ENCODE results near the gene LRRC37A.
A peak's percentile ranks its signal among the peaks of the same experiment; 100 is the strongest.
"Not testable (repeated sequence)": the region's sequence is repeated elsewhere in the genome, so short reads cannot be mapped to it uniquely, and the experiment has no call there.

Gene LRRC37A

DNA sequence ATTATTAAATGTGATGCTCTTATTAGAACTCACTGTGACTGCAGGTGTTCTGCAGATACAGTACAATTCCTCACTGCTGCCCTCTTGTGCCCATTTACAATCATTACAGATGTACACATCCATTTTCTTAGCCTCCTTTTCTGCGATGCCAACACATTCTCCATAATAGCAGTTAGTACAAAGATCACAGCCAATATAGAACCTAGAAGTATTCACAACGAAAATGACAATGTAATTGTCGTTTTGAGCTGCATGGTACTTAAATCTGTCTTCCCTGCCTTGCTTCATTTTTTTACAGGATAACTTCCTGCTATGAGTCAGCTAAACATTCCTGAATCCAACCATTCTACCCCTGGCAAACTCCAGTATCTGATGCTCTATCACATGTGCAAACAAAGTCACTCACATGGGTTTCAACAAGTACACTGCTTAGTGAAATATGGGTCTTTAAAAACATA, 8.1 kb upstream of the LRRC37A start:
- DNase-seq (ENCODE audit: low read depth), result peak; percentile 35
- not testable (repeated sequence) for H3K4me3 ChIP-seq (ENCODE audit: control insufficient read depth, low read depth, low read length)
- TF ChIP-seq, protein P1, sequence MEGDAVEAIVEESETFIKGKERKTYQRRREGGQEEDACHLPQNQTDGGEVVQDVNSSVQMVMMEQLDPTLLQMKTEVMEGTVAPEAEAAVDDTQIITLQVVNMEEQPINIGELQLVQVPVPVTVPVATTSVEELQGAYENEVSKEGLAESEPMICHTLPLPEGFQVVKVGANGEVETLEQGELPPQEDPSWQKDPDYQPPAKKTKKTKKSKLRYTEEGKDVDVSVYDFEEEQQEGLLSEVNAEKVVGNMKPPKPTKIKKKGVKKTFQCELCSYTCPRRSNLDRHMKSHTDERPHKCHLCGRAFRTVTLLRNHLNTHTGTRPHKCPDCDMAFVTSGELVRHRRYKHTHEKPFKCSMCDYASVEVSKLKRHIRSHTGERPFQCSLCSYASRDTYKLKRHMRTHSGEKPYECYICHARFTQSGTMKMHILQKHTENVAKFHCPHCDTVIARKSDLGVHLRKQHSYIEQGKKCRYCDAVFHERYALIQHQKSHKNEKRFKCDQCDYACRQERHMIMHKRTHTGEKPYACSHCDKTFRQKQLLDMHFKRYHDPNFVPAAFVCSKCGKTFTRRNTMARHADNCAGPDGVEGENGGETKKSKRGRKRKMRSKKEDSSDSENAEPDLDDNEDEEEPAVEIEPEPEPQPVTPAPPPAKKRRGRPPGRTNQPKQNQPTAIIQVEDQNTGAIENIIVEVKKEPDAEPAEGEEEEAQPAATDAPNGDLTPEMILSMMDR (IDR thresholded peaks at IDR 0.05; ENCODE audit: control insufficient read depth, insufficient read depth, low read depth, low read length, missing control alignments), result peak; percentile 77

DNA sequence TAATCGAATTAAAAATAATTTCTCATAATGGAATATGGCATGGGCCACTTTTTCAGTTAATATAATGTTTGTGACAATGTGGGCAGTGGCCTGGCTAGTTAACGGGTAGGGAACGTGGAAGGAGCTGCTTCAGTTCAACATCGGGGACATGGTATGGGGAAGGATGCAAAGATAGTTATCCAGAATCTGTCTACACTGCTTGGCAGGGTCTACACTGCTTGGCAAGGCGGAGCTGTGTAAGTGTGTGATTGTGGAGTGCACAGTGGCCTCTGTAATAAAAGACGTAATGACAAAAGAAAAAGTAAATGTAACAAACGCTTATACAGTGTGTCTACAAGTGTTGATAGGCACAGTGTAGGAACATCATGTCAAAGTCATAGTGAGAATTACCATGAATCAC, 7.3 kb upstream of the LRRC37A start:
- not testable (repeated sequence) for H3K4me3 ChIP-seq (ENCODE audit: control insufficient read depth, low read depth, low read length); DNase-seq (ENCODE audit: low read depth)

DNA sequence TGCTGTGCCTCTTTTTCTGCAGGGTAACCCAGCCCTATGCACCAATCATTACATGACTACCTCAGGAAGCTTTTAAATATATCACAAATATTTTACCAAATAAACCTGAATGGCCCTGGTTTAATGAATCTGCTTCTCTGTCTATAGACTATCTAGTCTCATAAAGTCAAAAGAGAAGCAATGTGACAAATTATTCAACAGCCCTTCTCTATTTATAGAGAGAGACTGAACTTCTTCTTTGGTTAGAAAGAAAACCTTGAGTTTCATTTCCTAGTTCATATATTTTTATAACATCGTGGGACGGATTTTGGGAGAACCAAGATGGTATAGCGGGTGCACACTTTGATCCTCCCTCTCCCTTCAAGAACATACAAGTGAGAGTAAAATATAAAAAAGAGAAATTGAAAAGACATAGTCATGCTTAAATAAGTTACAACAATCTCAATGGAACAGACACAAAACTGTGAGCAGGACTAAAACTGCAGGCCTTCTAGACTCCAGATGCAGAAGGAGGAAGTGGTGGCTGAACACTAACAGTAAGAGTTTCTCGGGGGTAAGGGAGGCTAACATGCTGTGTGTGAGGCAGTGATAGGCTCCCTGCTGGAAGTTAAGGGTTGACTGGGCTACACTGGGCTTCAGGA, 3.9 kb upstream of the LRRC37A start:
- not testable (repeated sequence) for DNase-seq (ENCODE audit: low read depth)

DNA sequence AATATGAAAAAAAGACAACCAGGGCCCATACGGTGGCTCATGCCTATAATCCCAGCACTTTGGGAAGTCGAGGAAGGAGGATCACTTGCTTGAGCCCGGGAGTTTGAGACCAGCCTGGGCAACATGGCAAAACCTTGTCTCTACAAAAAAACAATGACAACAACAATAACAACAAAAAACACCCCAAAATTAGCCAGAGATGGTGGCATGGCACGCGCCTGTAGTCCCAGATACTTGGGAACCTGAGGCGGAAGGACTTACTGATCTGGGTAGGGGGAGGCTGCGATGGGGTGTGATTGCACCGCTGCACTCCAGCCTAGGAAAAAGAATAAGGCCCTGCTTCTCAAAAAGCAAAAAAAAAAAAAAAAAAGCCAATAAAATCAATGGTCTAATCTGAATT, 3.3 kb upstream of the LRRC37A start:
- H3K4me3 ChIP-seq (ENCODE audit: control insufficient read depth, low read depth, low read length); DNase-seq (ENCODE audit: low read depth): not testable (repeated sequence)

More for the DNA sequence above, 3.9 kb upstream of the LRRC37A start:
- not testable (repeated sequence) for H3K4me3 ChIP-seq (ENCODE audit: control insufficient read depth, low read depth, low read length)

DNA sequence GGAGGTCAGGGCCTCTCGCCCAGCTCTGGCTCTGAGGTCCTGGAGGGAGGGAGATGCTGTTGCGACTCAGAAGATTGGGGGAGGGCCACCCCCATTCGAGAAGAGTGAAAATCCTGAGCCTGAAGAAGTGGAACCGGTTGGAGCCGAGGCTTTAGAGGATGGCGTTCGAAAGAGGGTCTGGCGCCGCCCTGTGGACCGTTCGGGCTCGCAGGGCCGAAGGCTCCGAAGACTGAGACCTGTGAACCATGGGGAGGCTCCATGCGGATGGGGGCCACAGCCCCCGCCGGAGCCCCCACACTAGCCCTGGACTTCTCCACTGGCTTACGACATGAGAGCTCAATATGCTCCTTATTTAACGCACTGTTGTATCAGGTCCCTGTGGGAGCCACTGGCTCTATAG, 46.3 kb downstream of the LRRC37A start:
- not testable (repeated sequence) for DNase-seq (ENCODE audit: low read depth); H3K4me3 ChIP-seq (ENCODE audit: control insufficient read depth, low read depth, low read length)

DNA sequence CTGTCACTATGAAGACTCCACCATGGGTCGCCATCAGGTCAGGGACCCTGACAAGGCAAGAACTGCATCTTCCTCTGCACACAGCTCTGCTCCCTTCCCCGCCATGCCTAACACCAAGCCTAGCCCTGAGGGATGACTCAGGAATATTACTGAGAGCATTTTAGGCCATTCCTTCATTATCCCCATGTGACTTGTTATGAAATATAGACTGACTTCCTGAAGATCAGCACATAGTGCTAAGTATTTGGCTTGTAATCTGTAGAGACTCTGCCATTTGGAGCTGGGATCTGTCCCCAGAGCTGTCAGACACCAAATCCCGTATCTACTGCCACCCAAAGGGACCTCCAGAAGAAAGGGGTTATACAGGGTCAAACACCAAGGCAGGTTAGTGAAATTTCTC, 47.2 kb downstream of the LRRC37A start:
- not testable (repeated sequence) for H3K4me3 ChIP-seq (ENCODE audit: control insufficient read depth, low read depth, low read length); DNase-seq (ENCODE audit: low read depth)

DNA sequence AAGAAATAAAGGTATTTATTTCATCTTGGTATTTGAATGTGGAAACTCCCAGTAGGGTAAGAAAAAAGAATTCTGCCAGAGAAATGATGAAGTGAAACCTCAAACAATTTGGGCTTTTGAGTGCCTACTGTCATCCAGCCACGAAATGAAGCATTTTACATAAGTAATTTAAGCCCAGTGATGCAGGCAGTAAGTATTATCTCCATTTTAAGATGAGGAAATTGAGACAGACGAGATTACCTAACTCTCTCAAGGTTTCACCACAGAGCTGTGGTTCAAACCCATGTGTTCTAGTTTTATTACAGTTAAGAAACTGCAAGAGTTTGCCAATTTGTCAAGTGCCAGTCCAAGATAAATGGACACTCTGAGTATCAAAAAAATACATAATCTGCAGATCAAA, 53.4 kb downstream of the LRRC37A start:
- H3K4me3 ChIP-seq (ENCODE audit: control insufficient read depth, low read depth, low read length); DNase-seq (ENCODE audit: low read depth): not testable (repeated sequence)

DNA sequence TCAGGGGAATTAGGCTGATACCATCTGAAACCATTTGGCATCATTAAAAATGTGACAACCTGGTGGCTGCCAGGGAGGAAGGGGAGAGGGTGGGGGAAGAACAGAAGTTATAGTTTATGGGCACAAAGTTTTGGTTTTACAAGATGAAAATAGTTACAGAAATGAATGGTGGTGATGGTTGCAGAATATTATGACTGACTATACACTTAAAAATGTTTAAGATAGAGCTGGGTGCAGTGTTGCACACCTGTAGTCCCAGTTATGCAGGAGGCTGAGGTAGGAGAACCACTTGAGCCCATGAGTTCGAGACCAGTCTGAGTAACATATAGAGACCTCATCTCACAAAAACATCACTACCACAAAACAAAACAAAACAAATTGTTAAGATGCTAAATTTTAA, 54.1 kb downstream of the LRRC37A start:
- not testable (repeated sequence) for DNase-seq (ENCODE audit: low read depth); H3K4me3 ChIP-seq (ENCODE audit: control insufficient read depth, low read depth, low read length)

DNA sequence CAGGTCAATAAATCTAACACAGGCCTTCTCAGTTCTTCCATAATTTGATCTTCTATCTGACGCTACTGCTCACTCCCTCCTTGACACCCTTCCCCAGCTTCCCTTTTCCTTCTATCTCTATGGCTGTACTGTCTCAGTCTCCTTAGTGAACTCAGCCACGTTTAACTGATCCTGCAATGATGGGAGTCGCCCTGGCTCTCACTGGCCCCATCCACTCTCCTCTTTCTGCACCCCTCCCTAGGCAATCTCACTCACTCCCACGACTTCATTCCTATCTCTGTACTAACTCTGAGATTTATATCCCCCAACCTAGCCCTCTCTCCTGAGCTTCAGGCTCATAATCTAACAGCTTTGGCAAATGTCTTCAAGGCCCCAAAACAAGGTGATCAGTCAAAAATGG, 58.9 kb downstream of the LRRC37A start:
- not testable (repeated sequence) for H3K4me3 ChIP-seq (ENCODE audit: control insufficient read depth, low read depth, low read length); DNase-seq (ENCODE audit: low read depth)

DNA sequence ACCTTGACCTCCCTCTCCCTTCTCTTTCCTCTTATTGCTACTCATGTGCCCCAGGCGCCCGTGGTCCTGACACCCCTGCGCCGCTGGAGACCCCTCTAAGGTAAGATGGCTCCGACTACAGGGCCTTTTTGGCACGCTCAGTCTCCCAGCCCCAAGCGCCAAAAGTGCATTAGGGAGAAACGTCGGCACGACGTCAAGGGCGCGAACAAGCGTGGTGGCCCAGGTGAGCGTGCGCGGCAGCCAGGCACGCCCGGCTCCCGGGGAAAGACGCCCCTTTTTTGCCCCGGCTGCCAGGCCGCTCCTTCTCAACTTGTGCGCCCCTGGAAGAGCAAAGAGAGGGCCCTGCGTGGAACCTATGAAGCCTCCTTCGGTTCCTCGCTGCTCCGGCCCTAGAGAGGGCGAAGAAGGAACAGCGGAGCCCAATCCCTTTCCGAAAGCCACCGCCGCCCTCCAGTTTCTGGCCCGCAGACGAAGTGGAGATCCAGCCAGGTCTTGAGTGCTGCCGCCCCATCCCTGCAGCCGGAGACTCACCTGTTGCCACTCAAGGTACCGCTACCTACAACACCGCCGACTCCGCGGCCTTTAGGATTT, 66.3 kb downstream of the LRRC37A start:
- not testable (repeated sequence) for DNase-seq (ENCODE audit: low read depth); H3K4me3 ChIP-seq (ENCODE audit: control insufficient read depth, low read depth, low read length)

DNA sequence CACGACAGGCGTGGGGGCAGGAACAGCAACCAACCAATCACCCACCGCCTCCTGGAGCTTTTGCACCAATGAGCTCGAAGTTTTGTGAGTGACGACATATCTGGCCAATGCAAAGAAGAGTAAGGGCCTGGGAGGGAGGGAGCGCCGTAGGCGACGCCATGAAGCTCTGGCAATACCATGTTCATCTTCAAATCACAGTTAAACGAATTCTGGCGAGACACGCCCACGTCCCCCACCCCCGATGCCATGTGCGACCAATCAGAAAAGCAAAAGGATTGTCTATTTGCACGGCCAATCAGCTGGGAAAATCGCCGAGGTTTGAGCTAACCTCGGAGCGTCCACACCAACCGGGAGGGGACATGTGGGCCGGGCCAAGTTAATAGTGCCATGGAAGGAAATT, 66.8 kb downstream of the LRRC37A start, which contains the start of gene ARL17B:
TSS of gene ARL17B (minus strand) at position 12 of the 400 bp plus-strand sequence. CDS start 3,369 bp downstream, outside the sequence.
- not testable (repeated sequence) for H3K4me3 ChIP-seq (ENCODE audit: control insufficient read depth, low read depth, low read length); DNase-seq (ENCODE audit: low read depth)

DNA sequence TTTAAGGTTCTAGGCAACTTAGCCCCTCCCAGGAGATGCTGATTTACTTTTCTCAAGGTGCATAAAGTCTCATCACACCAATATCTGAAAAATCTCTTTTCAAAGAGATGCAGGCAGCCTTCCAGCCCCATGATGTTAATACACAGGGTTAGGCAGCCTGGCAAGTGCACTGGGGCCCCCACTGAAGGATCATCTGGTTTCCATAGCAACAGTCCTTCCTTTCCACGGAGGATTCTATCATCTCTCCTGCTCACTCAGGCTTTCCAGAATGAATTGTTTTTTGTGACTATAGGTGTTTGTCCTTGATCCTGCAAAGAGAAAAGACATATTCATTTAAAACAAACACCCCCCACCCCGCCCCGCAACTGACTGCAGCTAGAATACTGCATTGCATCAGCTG, 72.6 kb downstream of the LRRC37A start:
- DNase-seq (ENCODE audit: low read depth), result not testable (repeated sequence)

DNA sequence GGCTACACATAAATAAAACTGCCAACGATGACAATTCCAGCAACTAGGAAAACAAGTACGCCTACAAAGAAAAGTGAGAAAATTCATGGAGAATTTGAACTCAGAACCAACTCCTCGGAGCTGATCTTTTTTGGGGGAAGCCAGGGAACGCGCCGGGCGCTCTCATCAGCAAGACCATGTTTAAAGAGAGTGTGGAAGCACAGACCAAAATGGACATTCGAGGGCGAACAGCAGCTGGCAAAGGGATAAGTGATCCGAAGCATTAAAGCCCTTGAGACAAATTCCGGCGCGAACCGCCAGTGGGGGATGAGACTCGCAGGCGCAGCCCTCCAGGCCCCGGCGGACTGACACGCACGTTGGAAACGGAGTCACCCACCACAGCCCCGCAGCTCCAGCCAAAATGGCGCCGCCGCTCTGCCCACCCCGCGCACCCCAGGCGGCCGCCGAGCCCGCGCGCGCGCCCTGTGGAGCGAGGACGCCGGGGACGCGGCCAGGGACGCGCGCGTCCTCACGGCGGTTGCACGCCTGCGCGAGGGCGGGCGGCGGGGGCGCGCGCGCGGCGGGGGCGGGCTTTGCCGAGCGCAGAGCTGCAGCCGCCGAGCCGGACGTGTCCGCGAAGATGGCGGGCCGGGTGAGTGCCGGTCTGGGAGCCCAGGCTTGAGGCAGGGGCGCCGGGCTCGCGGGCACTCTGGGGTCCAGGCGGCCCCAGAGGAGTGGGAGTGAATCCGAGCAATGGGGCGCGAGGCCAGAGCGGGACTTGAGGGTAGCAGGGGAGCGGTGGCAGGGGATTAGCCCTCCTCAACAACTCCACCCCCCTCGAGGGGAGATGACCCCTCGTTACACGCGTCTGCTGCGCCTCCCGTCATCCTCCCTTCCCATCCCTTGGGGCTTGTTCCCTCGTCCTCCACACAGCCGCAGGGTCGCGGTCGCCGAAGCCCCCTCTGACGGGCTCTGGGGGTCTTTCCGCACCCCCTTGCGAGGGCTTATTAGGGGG, 77.6 kb downstream of the LRRC37A start:
- H3K4me3 ChIP-seq (ENCODE audit: control insufficient read depth, low read depth, low read length); DNase-seq (ENCODE audit: low read depth): not testable (repeated sequence)

More for the DNA sequence above, 72.6 kb downstream of the LRRC37A start:
- H3K4me3 ChIP-seq (ENCODE audit: control insufficient read depth, low read depth, low read length), result not testable (repeated sequence)

DNA sequence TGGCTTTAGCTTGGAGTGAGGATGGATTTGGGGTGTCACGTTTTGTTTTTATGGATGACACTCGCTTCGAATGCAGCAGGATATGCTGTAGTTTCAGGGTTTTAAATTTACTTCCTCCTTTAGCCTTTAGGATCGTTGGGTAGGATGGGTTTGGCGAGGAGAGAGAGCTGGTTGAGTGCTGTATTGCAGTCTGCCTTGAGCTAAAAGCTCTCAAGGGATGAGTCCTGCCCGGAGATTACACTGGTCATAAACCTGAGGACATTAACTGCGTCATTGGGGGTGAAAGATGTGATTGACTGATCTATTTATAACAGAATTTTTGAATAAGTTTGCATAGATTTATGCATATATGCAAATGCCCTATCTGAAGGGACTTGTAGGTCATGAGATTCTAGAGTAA, 78.5 kb downstream of the LRRC37A start:
- not testable (repeated sequence) for DNase-seq (ENCODE audit: low read depth); H3K4me3 ChIP-seq (ENCODE audit: control insufficient read depth, low read depth, low read length)

DNA sequence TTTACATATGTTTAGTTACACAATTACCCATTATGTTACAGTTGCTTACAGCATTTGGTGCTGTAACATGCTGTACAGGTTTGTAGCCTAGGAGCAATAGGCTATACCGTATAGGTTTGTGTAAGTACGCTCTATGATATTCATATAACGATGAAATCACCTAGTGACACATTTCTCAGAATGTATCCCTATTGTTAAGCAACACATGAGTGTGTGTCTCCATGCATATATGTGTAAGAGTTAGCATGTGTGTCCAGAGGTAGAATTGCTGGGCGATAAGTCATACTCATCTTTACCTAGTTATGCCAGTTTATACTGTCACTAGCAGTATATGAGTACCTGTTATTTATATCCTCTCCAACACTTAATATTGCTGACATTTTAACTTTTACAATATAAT, 88.2 kb downstream of the LRRC37A start:
- DNase-seq (ENCODE audit: low read depth); H3K4me3 ChIP-seq (ENCODE audit: control insufficient read depth, low read depth, low read length): not testable (repeated sequence)

DNA sequence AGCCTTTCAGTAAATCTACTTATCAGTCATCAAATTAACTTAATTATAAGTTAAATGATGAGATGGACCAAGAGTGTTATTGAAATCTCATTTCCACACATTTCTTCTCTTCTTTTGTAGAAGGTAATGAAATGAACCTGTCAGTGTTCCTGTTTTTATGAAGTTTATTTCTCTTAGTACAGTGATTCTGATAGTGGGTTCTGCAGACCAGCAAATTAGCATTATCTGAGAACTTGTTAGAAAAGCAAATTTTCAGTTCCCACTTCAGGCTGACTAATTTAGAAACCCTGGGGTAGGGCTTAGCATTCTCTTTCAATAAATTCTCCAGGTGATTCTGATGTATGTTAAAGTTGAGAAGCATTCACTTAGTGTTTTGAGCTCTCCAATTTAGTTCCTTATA, 90.6 kb downstream of the LRRC37A start:
- DNase-seq (ENCODE audit: low read depth); H3K4me3 ChIP-seq (ENCODE audit: control insufficient read depth, low read depth, low read length): not testable (repeated sequence)

Measured in AG09309 (cell line).